GM18909 (cell line): Measurements from ENCODE around the gene WDFY3.

Source experiments
- ATAC-seq: cut with Tn5 transposase; IDR thresholded peaks from one replicate; pipeline ENCODE4 v1.9.1; 2021; ENCODE audit warnings: mild to moderate bottlenecking; ENCODE audit not compliant: unreplicated experiment, poor library complexity

The WDFY3 gene

DNA sequence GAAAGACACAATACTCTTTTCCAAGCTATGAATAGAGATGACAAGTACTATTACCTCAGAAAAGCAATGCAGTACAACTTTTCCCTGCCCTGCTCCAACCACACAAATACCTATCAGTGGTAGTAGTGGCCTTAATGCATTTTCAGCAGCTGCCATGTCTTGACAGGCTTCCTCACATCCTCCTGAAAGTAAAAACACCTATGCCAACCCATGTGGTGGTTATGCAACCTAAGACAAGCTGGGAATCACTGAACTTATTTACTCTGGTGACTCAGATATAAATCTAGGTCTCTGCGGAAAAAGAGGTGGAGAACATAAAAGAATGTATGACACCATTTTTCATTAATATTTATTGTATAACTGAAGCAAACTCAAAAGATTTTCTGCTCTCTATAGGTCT, 14.5 kb downstream of the WDFY3 start:
- ATAC-seq = no peak

DNA sequence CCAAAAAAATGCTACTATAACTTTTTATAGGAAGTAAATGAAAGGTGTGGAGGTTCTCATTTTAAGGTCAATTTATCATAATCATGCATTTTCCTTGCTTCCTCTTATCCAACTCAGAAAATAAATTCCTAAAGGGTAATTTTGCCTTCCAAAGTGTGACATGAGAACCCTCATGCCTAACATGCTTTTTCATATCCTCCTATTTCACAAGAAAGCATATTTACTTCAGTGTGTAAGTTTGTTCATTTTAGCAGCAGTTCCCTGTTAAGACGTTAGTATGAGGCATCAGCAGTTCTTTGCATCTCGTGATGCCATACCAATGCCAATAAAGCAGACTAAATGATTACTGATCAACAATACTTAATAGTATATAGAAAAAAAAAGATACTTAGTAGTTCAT, 18.4 kb downstream of the WDFY3 start:
- no peak for ATAC-seq

DNA sequence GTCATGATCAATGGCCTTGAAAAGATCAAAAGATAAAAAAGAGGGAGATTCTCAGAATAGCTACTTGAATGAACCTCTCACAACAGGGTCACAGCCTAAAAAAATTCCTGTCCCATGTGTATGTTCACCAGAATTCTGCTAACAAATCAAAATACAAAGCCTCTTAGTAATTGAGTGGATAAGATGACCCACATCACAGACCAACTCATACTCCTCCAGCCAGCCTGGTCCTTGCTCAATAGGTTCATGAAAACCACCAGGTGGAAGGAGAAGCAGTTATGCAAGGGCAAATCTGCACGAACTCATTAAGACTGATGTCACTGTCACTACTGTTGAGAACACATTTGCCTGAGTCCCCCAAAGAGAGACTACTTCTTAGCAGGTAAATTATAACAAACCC, 21.5 kb downstream of the WDFY3 start:
- ATAC-seq = no peak

DNA sequence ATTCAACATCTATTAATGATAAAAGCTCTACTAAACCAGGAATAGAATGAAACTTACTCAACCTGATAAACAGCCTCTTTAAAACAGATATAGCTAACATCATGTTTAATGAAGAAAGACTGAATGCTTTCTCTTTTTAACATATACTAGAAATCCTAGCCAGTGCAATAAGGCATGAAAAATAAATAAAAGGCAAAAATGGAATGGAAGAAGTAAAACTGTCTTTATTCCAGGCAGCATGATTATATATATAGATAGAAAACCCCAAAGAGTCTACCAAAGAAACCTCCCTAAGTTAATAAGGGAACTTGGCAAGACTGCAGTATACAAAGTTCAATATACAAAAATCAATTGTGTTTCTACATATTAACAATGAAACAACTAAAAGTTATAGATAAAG, 25.5 kb downstream of the WDFY3 start:
- ATAC-seq = no peak

DNA sequence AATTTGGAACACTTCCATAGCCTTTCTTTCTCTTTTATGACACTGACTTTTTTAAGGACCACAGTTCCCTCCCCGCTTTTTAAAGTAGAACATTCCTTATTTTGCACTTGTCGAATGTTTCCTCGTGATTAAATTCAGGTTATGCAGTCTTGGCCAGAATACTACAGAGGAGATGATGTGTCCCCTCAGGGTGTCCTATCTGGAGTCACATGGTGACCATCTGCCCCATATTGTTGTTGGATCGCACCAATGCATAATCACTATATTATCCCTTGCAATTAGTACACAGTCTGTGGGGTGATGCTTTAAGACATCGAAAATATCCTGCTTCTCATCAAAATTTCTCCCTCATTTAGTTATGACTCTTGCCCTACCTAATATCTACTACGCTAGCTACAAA, 27.4 kb downstream of the WDFY3 start:
- no peak for ATAC-seq

DNA sequence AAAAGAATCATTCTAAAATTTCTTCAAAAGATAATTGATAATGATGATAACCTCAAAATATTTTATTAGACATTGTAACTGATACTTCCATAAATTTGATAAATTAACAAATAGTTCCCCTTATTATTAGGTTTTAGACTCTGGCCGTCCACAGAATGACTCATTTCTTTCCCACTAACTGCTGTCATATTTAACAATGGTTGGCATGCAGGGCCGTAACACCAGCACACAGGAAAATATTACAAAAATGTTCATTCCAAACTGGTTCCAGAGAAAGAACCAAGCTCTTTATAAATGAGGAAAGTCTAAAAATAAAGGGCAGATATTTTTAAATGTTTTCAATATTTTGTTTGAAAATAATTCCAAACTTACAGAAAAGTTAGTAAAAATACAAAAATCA, 28.2 kb downstream of the WDFY3 start:
- ATAC-seq = no peak

DNA sequence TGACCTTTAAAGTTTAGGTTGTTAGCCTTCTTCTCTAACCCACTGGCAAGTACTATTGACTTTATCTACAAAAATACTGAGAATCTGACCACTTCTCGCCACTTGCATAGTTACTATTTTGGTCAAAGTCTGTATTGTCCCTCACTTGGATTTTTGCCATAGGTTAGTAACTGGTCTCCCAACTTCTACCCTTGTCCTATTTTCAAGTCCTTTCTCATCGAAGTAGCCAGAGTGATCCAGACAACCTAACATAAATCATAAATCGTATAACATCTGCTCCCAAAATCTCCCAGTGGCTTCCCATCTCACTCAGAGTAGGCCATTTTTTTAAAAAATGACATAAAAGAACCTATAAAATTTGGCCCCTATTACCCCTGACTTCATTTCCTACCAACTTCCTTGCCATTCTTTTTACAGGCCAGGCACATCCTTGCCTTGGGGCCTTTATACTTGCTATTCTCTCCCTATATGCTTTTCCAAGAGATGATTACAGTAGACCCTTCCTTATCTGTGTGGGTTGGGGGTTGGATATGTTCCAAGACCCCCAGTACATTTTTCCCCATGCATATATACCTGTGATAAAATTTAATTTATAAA, 29.0 kb downstream of the WDFY3 start:
- no peak for ATAC-seq

DNA sequence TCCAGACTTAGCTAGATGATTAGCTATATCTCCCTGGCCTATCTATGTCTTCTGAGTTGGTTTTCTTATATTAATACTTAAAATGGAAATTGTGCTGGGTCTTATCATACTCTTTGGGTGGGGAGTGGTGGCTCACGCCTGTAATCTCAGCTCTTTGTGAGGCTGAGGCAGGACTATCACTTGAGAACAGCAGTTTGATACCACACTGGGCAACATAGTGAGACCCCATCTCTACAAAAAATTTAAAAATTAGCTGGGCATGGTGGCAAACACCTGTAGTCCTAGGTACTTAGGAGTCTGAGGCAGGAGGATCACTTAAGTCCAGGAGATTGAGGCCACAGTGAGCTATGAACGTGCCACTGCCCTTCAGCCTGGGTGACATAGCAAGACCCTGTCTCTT, 30.4 kb downstream of the WDFY3 start:
- ATAC-seq = no peak

DNA sequence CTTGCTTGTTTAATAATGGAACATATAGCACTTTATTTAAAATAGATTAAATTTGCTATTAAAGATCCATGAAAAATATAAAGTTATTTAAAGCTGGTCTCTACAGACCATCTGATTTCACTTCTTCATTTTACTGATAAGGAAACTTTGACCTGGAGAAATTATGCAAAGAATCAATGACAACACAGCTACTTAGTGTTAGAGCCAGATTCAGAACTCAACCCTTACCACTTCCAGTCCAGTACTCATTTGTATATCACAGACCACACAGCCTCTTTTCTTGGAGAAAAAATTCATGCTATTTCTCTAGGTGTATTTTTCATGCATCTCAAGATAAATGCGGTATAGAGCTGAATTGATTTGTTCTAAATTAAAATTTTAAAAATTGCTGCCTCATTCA, 34.0 kb downstream of the WDFY3 start:
- ATAC-seq = no peak

DNA sequence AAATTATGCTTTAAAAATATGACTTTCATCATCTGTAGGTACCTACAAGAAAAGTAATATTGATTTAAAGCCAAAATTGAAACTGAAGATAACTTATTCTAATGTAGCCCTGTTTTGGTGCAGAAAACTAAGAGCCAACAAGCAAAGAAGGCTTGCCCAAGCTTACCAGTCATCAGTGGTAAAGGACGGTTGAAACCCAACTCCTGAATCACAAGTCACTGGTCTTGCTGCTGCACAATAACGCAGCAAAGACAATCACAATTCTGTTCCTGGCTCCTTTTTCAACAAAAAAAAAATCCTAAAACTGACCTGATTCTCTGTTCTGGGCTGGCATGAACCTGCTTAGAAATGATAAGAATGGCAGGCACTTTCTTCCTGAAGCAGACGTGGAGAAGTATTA, 34.5 kb downstream of the WDFY3 start:
- no peak for ATAC-seq

DNA sequence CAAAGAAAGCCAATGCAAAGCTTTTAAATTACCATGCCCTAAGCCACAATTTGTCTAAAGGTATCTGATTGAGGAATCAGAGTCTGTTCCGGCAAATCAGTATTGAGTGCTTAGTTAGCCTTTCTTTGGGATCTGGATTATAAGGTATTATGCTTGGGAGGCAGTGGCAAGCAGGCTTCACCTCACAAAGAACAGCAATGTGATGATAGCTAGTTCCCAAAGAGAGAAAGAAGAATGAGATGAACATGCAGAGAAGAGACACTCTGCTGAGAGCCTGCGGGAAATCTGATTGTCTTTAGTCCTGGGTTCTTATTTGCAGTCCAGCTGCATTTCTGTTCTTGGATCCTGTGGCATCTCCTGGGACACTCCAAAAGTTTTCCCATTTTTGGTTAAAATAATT, 35.2 kb downstream of the WDFY3 start:
- ATAC-seq = no peak

DNA sequence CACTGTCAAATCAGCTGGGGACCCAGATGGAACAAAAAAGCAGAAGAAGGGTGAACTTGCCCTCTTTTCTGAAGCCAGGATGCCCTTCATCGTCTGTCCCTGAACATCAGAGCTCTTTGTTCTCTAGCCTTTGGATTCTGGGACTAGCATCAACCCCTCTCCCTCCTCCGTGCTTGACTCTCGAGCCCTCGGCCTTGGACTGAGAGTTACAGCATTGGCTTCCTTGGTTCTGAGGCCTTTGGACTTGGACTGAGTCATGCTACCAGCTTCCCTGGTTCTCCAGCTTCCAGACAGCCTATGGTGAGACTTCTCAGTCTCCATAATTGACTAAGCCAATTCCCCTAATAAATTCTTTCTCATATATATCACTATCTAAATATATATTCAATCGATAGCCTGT, 38.4 kb downstream of the WDFY3 start:
- no peak for ATAC-seq

DNA sequence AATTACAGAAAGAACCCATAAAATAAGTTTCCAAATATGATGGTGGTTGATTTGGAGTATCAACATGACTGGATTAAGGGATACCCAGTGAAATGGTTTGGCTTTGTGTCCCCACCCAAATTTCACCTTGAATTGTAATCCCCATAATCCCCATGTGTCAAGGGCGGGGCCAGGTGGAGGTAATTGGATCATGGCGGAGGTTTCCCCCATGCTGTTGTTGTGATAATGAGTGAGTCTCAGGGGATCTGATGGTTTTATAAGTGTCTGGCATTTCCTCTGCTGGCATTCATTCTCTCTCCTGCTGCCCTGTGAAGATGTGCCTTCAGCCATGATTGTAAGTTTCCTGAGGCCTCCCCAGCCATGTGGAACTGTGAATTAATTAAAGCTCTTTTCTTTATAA, 39.1 kb downstream of the WDFY3 start:
- ATAC-seq = no peak

DNA sequence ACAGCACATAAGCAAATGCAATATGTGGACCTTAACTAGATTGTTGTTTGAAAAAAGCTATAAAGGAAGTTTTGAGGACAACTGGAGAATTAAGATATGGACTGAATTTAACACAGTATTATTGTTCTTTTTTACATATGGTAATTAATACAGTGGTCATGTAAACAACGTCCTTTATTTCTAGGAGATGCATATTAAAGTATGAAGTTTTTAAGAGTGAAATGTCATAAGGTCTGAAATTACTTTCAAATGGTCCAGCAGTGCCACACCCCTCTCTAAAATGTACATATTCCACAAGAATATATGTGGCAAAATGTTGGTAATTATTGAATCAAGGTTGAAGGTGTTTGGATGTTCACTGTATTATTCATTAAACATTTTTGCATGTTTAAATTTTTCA, 40.9 kb downstream of the WDFY3 start:
- ATAC-seq = no peak

DNA sequence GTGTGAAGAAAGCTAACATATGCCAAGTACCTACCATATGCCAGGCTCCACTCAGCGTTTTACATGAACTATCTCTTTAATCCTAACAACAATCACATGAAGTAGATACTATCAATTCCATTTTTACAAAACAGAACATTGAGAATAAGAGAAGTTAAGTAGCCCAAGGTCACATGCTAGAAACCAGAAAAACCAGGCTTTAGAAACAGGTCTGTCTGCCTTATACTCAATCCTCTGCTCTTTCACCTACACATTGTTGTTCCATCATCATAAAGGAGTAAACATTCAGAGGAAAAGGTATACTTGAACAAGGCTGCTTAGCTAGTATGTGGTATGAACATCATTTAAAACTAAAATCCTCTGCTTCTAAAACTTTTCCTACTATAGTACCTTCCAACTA, 42.1 kb downstream of the WDFY3 start:
- no peak for ATAC-seq

DNA sequence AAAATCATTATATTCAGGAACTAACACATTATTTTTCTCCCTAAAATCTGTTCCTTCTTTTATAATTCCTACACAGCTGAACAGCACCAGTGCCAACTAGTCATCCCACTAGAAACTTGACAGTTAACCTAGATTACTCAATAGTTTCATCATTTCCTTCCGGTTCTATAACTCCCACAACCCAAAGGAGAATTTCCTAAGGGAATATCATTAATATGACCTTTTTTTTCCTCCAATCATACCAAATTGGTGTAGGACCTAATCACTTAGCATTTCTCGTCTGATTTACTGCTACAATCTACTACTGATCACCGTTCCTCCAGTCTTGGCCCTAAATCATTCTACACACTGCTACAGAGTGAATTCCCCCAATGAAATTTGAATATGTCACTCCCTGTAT, 45.9 kb downstream of the WDFY3 start:
- no peak for ATAC-seq

DNA sequence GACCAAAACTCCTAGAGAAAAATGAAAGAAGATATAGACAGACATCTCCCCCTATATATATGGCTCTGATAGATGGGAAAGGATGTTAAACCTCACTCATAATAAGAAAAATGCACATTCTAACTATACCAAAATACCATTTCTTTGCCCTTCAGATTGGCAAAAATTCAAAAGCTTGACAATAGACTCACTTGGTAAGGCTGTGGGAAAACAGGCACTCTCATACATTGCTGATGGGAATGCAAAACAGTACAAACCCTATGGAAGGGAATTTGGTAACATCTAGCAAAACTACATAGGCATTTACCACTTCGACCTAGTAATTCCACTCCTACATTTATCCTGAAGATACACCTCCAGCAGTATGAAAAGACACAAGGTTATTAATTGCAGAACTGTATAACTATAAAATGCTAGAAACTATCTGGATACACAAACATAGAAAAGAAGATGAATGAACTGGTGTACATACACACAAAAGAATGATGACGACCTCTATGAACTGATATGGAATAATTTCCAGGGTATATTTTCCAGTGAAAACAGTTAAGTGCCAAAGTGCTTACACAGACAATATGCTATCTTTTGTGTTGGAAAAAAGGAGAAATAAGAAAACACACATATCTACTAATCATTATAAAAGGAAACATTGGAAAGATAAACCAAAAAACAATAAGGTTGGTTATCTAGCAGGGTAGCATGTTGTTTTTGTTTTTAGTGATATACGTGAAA, 48.5 kb downstream of the WDFY3 start:
- ATAC-seq = no peak

DNA sequence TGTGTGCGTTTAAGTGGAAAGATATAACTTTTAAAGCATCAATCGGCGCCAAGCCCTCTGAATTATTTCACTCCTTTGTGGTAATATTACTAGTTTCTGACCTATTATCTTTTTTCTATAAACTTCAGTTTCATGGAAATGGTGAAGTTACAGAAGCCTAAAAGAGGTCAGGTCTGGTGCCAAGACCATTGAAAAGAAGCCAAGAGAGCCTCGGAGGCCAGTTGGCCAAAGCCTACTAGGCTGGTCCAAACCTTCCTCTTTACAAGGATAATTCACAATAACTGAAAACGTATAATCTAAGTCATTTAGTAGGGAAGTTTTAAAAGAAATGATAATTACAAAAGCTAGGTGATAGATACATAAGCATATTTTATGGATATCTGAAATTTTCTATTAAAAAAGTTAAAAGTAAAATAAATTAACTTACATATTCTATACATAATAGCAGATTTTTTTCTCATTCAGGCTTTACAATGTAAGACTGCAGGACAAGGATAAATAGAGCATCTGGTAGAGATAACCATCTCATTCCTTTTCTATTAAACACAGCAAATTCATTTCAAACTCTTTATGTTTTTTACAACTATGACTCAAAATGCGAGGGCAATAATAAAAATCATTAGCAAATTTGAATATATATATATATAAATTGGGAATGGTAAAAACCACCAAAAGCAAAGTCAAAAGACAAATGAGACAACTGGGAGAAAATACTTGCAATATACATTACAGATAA, 49.2 kb downstream of the WDFY3 start:
- ATAC-seq = no peak

DNA sequence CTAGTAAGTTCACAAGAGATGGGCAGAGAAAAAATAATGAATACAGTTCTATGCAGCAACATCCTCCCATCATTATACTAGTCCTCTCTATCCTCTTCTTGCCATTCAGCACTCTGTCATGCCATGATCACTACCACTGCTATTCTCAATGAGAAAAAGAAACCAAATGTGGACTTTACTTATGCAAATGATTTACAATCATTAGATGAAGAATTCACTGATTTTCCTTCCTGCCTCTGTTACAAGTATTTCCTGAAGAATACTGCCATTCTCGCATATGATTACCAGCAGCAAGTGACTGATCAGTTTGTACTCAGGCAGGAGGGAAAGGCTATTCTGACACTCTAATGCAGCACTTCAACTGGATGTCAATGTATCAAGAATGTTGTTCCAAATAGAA, 50.3 kb downstream of the WDFY3 start:
- no peak for ATAC-seq

DNA sequence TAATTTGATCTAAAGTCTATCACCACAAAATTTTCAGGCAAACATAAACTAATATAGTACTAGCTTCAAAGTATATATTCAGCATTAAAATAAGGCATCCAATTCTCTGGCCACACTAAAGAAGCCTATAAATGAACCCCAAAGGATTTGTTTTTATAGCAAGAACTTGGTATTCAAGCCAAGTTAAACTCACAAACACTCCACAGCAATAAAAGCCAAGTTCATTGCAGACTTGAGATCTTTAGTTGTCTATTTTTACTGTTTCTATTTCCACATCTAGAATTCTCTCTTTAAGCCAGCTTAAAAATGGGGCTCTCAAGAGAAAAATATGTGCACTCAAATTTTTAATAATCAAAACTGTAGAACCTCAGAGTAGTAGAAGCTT, 51.1 kb downstream of the WDFY3 start:
- ATAC-seq = no peak

DNA sequence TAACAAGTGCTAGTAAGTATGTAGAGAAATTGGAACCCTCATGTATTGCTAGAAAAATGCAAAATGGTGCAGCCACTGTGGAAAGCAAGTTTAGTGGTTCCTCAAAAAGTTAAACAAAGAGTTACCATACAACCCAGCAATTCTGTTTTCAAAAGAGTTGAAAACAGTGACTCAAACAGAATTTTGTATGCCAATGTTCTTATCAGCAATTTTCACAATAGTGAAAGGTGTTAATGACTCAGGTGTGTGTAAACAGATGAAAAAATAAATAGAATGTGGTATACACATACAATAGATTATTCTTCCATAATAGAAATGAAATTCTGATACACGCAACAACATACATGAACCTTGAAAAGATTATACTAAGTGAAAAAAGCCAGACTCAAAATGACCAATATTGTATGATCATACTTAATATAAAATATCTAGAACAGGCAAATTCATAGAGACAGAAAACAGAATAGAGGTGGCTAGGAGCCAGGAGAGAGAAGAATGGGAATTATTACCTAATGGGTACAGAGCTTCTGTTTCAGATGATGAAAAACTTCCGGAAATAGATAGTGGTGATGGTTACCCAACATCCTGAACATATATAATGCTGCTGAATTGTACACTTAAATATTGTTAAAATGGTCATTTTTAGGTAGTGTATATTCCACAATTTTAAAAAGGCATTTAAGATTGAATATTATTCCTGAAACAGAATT, 51.6 kb downstream of the WDFY3 start:
- ATAC-seq = no peak
